Skeletal muscle satellite cell (primary cell): Measurements from ENCODE around the gene KCNJ18.
"Not testable (repeated sequence)": the region's sequence is repeated elsewhere in the genome, so short reads cannot be mapped to it uniquely, and the experiment has no call there.

Experiments used
- H3K27me3 ChIP-seq: 2 replicates; pipeline ENCODE4 v1.7.0; 2013; ENCODE audit warnings: low read length; ENCODE audit not compliant: control insufficient read depth, insufficient read depth
- H3K36me3 ChIP-seq: 2 replicates; pipeline ENCODE4 v1.7.0; 2013; ENCODE audit warnings: mild to moderate bottlenecking, control low read depth, low read length; ENCODE audit not compliant: insufficient read depth
- H3K4me1 ChIP-seq: 2 replicates; pipeline ENCODE4 v1.7.0; 2013; ENCODE audit warnings: low read length; ENCODE audit not compliant: control insufficient read depth, insufficient read depth
- H3K4me2 ChIP-seq: 2 replicates; pipeline ENCODE4 v1.7.0; 2013; ENCODE audit warnings: mild to moderate bottlenecking, low read length
- H3K4me3 ChIP-seq: 2 replicates; pipeline ENCODE4 v1.7.0; 2013; ENCODE audit warnings: low read length
- H3K9ac ChIP-seq: 2 replicates; pipeline ENCODE4 v1.7.0; 2013; ENCODE audit warnings: mild to moderate bottlenecking, low read depth, low read length, moderate library complexity
- H3K9me3 ChIP-seq: replicated peaks from 2 replicates; pipeline ENCODE4 v1.7.0; 2013; ENCODE audit warnings: mild to moderate bottlenecking, control low read depth, low read length

Gene KCNJ18

GRCh38 chr17:21746415-21746814, 54.1 kb downstream of the KCNJ18 start:
- not testable (repeated sequence) for H3K4me2 ChIP-seq, H3K4me1 ChIP-seq, H3K9ac ChIP-seq, H3K27me3 ChIP-seq, H3K36me3 ChIP-seq, H3K4me3 ChIP-seq, H3K9me3 ChIP-seq

- not testable (repeated sequence) for H3K9me3 ChIP-seq, H3K9ac ChIP-seq, H3K4me3 ChIP-seq, H3K27me3 ChIP-seq, H3K4me2 ChIP-seq, H3K4me1 ChIP-seq, H3K36me3 ChIP-seq
Observed at GRCh38 chr17:21747195-21747915, 55.0 kb downstream of the KCNJ18 start.

DNA sequence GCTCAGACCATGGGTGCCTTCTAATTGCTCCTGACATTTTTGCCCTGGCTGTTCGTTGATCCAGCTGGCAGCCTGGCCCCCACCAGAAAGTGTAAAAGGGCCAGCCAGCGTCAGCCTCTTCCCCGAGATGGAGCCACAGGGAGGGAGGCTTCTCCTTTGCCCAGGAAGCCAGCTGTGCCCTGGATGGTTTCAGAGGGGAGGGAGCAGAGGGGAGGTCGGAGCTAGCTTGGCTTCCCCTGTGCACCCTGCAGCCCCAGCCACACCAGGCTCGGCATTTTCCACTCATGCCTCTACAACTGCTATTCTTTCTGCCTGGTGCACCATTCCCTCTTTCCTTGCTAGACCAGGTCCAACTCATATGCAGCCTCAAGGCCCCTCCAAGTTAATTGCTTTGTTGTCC, 56.4 kb downstream of the KCNJ18 start:
- H3K27me3 ChIP-seq, H3K36me3 ChIP-seq, H3K9ac ChIP-seq, H3K4me1 ChIP-seq, H3K4me2 ChIP-seq, H3K9me3 ChIP-seq, H3K4me3 ChIP-seq: not testable (repeated sequence)

- H3K4me2 ChIP-seq, H3K36me3 ChIP-seq, H3K4me3 ChIP-seq, H3K4me1 ChIP-seq, H3K9ac ChIP-seq, H3K9me3 ChIP-seq, H3K27me3 ChIP-seq: not testable (repeated sequence)
Observed at GRCh38 chr17:21749696-21750531, 57.6 kb downstream of the KCNJ18 start.

- not testable (repeated sequence) for H3K9me3 ChIP-seq, H3K27me3 ChIP-seq, H3K4me2 ChIP-seq, H3K9ac ChIP-seq, H3K36me3 ChIP-seq, H3K4me3 ChIP-seq, H3K4me1 ChIP-seq
Observed at GRCh38 chr17:21751111-21751510, 58.8 kb downstream of the KCNJ18 start.
